Pons (tissue), 1 donor: Measurements from ENCODE around the gene C20orf202.

Experiments
- DNase-seq: peaks from one replicate; pipeline ENCODE4 v3.0.0-alpha.2; 2016; ENCODE audit warnings: low spot score

C20orf202 gene

DNA sequence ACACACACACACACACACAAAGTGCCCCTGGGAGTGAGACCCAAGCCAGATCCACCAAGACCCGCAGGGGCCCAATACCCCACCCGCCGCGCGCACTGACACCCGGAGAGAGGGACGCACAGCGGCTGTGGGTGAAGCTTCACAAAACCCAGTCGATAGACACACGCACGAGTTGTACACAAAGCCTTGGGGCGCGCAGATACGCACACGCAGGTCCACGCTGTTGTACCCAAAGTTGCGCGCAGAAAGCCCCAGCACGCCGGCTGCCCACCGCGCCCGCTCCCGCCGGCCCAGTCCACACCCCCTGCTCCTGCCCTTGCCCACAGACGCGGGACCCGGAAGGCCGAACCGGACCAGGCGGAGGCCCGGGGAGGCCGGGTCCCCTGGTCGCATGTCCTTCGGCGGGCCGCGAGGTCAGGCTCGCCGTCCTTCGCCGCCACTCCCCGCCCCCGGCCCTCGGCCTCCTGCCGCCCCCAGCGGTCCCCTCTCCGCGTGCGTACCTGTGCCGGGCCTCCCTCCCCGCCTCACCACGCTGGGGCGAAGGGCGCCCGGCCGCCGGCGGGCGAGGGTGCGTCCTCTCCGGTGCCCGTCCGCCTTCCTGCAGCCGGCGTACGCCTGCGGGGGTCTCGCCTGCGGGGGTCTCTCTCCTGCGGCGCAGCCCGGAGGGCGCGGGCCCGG, 18.5 kb upstream of the C20orf202 start, which contains the start of gene TMEM74B:
Gene TMEM74B, minus strand, starts transcription at position 344 of the 678 bp plus-strand sequence. CDS start 1,180 bp downstream, outside the sequence.
- DNase-seq = no peak

DNA sequence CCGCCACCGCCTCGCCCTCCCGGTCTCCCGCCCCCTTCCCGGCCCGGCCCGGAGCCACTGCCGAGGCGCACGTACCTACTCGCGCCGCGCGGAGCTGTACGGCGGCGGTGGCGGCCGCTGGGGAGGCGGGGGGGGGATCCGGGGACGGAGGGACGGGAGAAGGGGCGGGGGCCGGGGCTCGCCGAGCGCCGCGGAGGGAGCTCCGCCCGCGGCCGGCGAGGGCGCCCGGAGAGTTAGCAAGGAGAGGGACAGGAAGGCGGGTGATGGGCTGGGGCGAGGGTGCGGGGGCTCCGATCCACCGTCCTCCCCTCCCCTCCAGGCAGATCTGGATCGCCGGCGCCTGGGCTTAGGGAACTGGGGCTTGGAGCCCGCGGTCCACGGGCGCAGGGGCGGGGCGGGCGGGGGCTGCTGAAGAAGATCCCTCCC, 17.9 kb upstream of the C20orf202 start:
- DNase-seq = no peak

DNA sequence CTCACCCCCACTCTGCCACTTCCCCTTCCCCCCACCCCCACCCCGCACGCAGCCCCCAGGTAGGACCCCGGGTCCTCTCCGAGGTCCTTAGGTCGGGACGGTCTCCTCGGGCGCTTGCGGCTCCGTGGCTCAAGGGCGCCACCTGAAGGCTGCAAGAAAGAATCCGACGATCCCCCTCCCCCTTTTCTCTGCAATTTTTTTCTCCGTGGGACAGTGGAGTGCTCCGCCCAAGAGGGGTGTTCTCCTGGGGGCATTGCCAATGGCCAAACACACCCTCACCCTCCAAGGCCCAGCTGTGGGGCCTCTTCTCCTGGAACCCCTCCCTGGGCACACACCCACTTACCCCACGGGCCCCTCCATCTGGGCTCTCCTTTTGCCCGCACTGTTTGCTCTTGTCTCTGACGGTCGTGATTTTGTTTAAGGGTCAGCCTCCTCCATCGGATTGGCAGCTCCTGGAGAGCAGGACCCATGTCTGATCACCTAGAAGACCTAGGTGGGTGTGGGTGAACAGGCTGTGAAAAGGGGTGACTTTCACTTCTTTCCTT, 17.4 kb upstream of the C20orf202 start:
- no peak for DNase-seq

DNA sequence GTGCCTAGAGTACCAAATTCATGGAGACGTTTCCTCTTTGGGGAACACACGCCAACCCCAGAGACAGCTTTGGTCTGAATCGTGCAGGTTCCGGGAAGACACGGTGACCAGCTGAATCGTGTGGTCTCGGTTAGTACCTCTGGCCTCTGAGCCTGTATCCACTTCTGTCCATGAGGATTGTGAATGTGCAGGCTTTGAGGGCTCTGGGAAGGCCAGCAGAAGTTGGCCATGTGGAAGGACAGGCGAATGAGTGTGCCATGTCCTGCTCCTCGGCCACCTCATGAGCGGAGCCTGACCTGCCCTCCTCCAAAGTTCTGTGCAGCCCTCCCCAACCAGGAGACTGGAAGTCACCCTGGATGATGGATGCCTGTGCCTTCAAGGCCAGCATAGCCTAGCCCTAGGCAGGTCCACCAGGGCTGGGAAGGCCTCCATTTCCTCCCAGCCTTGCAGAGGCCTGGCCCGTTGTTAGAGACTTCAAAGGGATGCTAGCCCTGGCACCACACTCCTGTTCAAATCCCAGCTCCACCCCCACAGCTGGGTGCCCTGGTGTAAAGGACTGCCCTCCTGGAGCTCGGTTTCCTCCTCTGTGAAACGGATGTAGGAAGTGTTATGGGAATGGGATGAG, 16.8 kb upstream of the C20orf202 start:
- no peak for DNase-seq

DNA sequence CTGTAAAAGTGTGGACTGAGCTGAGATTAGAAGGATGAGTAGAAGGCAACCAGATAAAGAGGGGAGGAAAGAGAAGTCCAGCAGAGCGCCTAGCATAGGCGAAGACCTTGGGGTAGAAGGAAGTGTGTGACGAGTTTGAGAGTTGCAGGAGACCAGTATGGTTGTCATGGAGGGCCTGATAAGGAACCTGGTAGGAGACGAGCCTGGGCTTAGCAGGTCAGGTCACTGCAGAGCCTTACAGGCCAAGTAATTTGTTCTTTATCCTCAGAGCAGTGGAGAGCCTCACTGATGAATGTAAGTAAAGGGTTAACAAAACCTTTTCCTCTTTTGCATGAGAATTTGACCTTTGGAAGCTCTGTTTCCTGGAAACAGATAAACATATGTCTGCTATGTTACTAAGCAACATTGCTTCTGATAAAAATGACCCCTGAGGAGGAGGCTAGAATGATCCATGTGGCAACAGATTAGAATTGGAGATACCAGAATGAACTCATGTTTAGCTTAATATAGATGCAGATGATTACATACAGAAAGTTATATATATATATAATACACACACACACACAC, 15.6 kb upstream of the C20orf202 start:
- no peak for DNase-seq

DNA sequence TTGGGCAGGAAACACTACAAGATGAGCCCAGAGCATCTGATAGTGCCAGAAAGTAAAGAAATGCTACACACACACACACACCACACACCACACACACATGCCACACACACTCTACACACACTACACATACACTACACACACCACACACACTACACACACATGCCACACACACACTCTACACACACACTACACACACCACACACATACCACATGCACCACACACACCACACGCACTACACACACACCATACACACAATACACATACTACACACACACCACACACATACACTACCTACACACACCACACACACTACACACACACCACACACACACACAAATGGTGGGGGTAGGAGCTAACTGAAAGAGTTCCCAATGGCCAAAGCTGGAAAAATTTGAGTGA, 14.9 kb upstream of the C20orf202 start:
- DNase-seq = no peak

DNA sequence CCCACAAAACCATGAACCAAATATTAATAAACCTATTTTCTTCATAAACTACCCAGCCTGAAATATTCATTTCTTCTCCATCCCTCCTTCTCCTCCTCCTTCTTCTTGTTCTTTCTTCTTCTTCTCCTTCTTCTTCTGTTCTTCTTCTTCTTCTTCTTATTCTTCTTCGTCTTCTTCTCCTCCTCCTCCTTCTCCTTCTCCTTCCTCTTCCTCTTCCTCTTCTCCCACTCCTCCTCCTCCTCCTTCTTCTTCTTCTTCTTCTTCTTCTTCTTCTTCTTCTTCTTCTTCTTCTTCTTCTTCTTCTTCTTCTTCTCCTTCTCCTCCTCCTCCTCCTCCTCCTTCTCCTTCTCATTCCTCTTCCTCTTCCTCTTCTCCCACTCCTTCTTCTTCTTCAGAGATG, 13.4 kb upstream of the C20orf202 start:
- DNase-seq = no peak

DNA sequence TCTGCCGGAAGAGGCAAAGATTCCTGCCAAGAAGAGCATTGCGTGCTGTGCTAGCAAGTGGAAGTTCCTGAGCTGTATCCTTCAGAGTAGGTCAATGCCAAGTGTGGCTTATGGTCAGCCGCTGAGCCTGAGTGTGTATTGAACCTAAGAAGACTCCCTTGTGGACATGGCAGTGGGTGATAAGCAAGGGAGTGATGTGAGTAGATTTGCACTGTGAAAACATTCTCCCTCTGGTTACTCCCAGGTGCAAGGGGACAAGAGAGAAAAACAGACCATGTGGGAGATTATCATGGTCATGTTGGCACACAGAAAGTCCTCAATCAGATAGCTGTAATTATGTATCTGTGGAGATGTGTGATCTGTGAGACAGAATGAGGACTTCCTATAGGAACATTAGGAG, 12.4 kb upstream of the C20orf202 start:
- no peak for DNase-seq

DNA sequence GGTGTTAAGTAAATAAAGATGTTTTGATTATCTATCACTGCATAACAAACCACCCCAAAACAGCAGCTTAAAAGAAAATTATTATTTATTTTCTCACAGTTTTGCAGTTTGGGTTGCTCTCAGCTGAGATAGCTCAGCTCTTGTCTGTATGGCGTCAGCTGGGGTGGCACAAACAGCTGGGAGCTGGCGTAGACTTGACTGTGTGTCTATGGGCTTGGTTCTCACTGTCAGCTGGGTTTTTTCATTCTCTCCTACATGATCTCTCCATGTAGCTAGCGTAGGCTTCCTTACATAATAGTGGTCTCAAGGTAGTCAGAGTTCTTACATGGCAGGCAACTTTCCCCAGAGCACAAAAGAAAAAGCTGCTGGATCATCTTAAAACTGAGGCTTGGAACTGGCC, 12.0 kb upstream of the C20orf202 start:
- no peak for DNase-seq

DNA sequence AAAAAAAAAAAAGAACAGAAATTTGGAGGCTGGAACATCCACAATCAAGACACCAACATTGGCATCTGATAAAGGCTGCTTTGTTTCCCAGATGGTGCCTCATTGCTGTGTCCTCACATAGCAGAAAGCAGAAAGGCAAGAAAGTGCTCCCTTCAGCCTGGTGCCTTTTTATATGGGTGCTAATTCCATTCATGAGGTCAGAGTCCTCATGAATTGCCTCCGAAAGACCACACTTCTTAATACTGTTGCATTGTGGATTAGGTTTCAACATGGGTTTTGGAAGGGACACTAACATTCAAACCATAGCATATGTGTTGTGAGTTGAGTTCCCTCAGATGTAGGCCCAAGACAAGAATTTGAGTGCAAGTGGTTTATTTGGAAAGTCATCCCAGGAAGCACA, 8.0 kb upstream of the C20orf202 start:
- DNase-seq = no peak

DNA sequence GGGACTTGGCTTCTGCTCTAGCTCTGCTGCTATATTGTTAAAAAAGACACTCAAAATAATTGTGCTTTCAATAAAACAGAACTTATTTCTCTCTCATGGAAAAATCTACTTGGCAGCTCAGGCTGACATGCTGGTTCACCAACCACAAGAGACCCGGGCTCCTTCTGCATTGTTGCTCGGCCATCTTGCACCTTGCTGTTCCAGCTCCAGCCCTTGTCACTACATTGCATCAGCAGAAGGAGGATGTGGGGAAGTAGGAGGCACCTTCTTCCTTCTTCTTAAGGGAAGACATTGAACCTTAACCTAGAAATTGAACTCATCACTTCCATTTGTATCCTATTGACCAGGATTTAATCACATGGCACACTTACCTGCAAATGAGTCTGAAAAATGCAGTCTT, 6.6 kb upstream of the C20orf202 start:
- DNase-seq = no peak

DNA sequence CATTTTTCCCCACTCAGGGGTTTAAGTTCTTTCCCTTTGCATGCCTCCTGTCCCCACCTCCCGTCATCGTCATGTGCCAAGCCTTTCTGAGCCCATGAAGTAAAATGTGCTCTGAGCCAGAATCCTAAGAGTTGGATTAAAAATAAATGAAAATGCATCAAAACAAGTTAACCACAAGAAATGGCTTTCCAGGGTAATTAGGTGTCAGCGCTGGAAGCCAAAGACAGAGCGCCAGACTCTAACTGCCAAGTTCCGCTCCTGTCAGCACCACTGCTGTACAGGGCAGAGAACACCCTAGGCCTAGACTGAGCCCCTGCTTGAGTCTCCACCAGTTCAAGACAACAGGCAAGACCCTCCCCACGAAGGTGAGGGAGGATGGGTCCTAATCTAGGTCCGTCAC, 5.5 kb upstream of the C20orf202 start:
- DNase-seq = no peak

DNA sequence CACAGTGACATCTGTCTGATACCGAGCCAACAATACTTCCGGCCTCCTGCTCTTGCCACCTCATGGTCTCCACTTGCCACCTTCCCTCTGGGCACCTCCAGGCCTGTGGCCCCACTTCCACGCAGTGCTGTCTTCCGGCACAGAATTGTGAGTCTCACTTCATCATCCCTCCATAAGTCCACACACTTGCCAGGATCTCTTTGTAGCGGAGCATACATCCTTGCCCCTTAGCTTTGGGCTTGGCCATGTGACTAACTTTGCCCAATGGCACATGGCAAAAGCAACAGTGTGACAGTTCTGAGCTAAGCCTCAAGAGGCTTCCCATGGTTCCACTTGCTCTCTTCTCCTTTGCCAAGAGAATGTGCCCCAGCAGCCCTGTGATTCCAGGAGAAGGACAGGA, 4.5 kb upstream of the C20orf202 start:
- DNase-seq = no peak

DNA sequence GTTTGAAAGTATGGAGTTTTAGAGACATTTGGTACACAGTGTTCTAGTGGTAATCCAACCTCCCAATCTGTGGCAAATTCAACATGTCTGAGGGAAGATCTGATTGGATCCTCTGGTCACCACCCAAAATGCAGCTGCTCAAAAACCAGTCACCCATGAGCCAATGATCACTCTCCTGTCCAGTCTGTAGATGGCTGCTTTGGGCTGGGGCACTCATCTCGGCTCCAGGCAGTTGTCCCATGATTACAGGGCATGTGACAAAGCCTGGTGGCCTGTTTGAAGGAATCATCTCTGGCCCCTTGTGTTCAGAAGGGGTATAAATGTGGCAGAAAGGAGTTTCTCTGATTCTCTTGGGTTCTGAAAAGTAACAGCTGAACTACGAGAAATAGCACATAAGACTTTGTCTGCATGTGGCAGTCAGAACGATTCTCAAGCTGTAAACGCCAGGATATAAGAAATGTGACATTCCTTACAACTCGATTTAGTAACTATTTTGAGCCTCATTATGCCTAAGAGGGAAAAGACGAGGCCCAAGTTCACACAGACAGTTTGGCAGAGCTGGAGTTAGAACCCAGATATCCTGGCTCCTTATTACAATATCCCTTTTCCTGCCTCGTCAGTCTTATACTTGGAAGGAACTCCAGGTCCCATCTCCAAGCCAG, 3.9 kb upstream of the C20orf202 start:
- no peak for DNase-seq

DNA sequence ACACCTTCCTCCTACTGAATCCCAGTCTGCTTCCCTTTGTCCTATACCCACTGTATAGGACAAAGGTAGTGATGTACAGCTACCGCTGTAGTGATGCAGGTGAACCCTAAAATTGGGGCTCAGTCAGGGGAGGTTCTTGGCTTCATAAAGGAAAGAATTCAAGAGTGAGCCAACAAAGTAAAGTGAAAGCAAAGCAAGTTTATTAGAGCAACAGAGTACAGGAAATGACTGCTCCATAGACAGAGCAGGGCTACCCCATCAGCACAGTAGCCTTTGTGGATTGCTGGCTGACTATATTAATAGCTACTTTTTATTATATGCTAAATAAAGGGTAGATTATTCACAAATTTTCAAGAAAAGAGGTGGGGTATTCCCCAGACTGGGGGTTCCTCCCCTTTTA, 3.3 kb upstream of the C20orf202 start:
- DNase-seq = no peak

DNA sequence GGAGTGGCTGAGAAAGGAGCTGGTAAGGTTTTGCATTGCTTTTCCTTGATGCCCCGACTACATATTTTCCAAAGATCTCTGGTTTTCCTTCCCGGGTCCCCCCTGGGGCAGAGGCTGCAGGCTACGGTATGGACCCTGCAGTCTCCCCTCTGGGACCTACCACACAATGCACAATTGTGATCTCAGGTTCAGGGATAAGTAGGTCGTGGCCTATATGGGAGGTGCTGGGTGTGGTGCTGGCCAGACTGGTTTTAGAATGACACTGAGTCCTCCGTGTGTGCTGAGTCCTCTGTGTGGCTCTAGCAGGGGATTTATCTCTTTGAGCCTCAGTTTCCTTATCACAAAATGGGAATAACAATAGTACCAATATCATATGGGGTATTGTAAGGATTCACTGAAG, 376 bp downstream of the C20orf202 start:
- no peak for DNase-seq

DNA sequence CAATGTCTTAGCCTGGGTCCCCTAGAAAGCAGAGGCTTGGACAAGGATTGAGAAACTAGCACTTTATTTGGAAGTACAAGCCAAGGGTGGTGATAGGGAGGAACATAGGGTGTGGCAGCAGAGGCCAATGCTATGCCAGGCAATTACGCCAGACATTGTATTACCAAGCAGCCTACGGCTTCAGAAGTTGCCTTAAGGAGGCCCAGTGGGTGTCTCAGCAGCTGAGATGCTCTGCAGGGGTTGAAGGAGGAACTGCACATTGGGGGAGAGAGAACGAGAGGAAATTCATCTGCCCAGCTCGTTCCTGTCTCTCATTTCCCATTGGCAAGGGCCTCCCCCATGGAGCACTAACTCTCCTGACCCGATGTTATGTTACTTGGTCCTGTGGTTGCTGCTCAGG, 859 bp downstream of the C20orf202 start:
- no peak for DNase-seq

DNA sequence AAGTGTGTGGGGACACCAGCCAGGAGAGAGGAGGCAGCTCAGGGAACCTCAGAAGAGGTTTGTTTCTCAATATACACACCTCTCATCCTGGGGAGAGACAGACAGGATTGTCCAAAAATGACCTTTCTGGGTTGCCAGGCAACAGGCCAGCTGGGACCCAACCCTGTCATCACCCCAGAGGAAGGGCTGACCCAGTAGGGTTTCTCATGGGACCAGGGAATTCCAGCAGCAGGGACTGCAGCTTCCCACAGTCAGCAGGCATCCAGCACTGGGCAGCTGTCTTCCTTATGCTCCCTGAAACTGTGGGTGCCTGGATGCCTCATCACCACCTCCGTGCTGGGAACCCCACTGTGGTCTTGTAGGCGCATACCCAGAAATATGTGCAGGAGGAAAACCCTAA, 1.3 kb downstream of the C20orf202 start:
- DNase-seq = no peak

DNA sequence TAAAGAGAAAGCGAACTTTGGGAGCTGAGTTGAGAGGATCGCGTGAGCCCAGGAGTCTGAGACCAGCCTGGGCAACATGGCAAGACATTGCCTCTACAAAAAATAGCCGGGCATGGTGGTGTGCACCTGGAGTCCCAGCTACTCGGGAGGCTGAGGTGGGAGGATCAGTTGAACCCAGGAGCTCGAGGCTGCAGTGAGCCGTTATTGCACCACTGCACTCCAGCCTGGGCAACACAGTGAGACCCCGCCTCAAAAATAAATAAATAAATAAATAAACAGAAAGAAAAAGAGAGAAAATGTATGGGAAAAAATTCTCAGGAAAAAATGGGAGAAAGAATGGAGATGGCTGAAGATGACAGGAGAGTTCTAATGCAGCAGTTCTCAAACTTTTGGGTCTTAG, 2.5 kb downstream of the C20orf202 start:
- DNase-seq = no peak

DNA sequence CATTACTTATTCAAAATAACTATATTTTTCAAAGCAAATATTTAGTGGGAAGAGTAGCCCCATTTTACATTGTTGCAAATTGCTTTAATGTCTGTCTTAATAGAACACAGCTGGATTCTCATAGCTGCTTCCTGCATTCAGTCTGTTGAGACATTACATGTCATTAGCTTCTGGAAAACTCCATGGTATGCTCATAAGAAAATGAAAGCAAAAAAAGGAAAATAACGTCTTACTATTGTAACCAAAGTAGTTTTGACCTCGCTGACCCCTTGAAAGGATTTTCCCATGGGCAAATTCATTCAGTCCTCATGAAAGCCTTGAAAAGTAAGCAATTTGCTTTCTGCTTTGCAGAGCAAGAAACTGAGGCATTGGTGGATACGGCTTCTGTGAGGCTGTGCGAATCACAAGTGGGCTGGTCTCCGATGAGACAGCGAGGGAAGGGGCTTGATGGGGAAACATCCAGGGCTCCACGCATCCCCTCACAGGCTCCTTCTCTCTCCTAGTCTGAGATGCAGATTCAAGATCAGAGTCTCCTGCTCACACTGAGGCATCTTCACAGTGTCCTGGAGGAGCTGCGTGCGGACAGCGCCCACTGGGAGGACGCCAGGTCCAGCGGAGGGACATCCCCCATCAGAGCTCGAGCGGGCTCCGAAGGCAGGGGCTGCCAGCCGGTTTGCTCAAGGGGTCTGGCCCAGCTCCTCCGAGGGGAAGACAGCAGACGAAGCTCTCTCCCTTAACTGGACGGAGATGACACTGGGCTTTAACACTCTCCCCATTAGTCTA, 3.3 kb downstream of the C20orf202 start:
- no peak for DNase-seq

DNA sequence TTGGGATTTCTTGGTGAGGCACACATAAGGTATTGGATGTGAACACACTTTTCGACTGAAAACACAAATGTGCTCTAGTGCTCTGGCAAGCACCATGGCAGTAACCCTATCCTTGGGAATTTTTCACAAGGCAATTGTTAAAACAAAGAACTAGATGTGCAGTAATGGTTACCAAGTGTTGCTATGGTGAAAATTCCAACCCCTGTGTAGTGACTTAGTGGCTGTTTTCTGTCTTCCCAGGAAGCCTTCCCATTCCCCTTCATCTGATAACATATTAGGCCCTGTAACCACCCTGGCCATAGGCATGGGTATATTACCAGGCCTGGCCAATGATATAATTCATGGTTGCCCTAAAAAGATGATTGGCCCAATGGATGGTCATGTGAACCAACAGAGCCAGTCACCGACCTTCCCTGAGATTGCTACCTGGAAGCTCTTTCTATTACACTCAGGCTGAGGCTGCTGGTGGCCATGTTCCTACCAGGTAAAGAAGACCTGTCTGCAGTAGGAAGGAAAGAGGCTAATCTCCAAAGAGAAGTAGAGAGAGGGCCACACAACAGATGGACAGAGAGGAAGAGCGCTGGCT, 4.1 kb downstream of the C20orf202 start:
- no peak for DNase-seq
